MCF 10A (cell line): ENCODE results near the gene COL20A1. TPM values are rescaled to one million over a fixed set of nuclear protein-coding genes. Genes with fewer than 3 reads are reported as not detected.

Experiments used
- BruUV-seq: library from RNA; stranded (reverse); fragments of 400-500 nt; replicated peaks from 2 replicates; lab custom pipeline; 2021; lab: Mats Ljungman, UMichigan
- CTCF ChIA-PET: fragments of 300-600 bp; sonication (Branson Sonifier 250); formaldehyde crosslinking; extraction: SDS; loops from one replicate; lab custom pipeline; 2021; ENCODE audit warnings: antibody characterized with exemption, inconsistent platforms; lab: Yijun Ruan, JAX
- POLR2A ChIA-PET: fragments of 300-600, 350-650 bp; sonication (Branson Sonifier 250); formaldehyde crosslinking; extraction: SDS; loops from one replicate; lab custom pipeline; 2020; ENCODE audit warnings: antibody characterized with exemption, inconsistent platforms; lab: Yijun Ruan, JAX
- DNase-seq: peaks from one replicate; pipeline ENCODE4 v3.0.0-alpha.2; 2018; ENCODE audit not compliant: unreplicated experiment
- H3K27ac Mint-ChIP-seq: one replicate; pipeline ENCODE4 v1.8.0; 2022; ENCODE audit warnings: mild to moderate bottlenecking, low read depth, mixed read lengths; ENCODE audit not compliant: unreplicated experiment
- H3K27me3 Mint-ChIP-seq: one replicate; pipeline ENCODE4 v1.8.0; 2022; ENCODE audit warnings: mixed read lengths; ENCODE audit not compliant: insufficient read depth, unreplicated experiment
- H3K36me3 Mint-ChIP-seq: one replicate; pipeline ENCODE4 v1.8.0; 2022; ENCODE audit warnings: mild to moderate bottlenecking, moderate library complexity, mixed read lengths; ENCODE audit not compliant: insufficient read depth, unreplicated experiment
- H3K4me1 Mint-ChIP-seq: one replicate; pipeline ENCODE4 v1.8.0; 2022; ENCODE audit warnings: mixed read lengths; ENCODE audit not compliant: insufficient read depth, unreplicated experiment
- H3K4me3 Mint-ChIP-seq: one replicate; pipeline ENCODE4 v1.8.0; 2022; ENCODE audit warnings: mild to moderate bottlenecking, moderate library complexity, mixed read lengths; ENCODE audit not compliant: unreplicated experiment
- H3K9me3 Mint-ChIP-seq: one replicate; pipeline ENCODE4 v1.8.0; 2022; ENCODE audit warnings: mixed read lengths; ENCODE audit not compliant: unreplicated experiment
- intact Hi-C: fragments of 100-400 bp; cut with micrococcal nuclease; formaldehyde crosslinking; loops from 2 replicates; pipeline ENCODE4 v1.14.1; 2022
- total RNA-seq: library from RNA; stranded (reverse); gene quantifications from 2 replicates; pipeline ENCODE4 v1.2.3, GENCODE V29; 2022
- TF ChIP-seq, protein P1 (sequence below): fragments of 200-600 bp; IDR thresholded peaks from one replicate; pipeline ENCODE4 v1.8.0; 2022; ENCODE audit warnings: antibody characterized with exemption, mild to moderate bottlenecking; ENCODE audit not compliant: unreplicated experiment

Gene COL20A1
- total RNA-seq, 1 experiment from 2014 or later: 0.14 TPM

DNA sequence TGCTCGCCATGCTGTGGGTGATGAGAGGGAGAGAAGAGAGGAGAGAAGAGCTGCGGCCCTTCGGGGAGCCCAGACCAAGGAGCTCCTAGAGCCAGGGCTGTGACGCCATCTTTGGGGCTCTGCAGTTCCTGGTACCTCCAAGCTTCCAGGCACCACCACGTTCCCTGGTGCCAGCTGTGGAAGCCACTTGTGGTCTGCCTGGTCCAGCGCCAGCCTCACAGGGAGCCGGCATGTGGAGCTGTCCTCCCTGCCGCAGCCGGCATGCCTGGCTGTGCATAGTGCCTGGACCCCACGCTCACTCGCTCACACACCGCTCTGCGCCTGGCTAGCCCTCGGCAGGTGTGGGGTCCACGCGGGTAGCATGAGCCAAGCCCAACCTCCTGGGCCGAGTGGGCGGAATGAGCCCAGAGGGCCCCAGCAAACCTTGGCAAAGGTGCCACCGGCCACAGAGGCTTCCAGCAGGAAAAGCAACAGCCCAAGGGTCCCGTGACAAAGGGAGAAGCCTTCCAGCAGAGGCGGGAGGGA lies 87.4 kb downstream of the COL20A1 start:
- H3K4me3 Mint-ChIP-seq: no peak overlapping the region
- no peaks in the 10 kb centered on the region for H3K36me3 Mint-ChIP-seq
- intact Hi-C loops: loop anchor here (2.0 kb wide), 1 partner anchor 158 kb away; no protein-coding TSS in a partner anchor
- ChIA-PET POLR2A (no interaction called here), CTCF (interaction anchor here (0.6 to 7.4 kb wide), 13 partner anchors 10 to 324 kb away, joined by 3 to 87 read pairs (median 4); no protein-coding TSS in a partner anchor)
- DNase-seq: no peak
- no peaks in the 10 kb centered on the region for H3K4me1 Mint-ChIP-seq
- H3K9me3 Mint-ChIP-seq: peaks cover 5% of the 10 kb centered on the region
- H3K27me3 Mint-ChIP-seq: peaks cover 41% of the 10 kb centered on the region
- TF ChIP-seq, protein P1, sequence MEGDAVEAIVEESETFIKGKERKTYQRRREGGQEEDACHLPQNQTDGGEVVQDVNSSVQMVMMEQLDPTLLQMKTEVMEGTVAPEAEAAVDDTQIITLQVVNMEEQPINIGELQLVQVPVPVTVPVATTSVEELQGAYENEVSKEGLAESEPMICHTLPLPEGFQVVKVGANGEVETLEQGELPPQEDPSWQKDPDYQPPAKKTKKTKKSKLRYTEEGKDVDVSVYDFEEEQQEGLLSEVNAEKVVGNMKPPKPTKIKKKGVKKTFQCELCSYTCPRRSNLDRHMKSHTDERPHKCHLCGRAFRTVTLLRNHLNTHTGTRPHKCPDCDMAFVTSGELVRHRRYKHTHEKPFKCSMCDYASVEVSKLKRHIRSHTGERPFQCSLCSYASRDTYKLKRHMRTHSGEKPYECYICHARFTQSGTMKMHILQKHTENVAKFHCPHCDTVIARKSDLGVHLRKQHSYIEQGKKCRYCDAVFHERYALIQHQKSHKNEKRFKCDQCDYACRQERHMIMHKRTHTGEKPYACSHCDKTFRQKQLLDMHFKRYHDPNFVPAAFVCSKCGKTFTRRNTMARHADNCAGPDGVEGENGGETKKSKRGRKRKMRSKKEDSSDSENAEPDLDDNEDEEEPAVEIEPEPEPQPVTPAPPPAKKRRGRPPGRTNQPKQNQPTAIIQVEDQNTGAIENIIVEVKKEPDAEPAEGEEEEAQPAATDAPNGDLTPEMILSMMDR: no peak
- no peak overlapping the region for H3K27ac Mint-ChIP-seq
- BruUV-seq: no TSS peak

DNA sequence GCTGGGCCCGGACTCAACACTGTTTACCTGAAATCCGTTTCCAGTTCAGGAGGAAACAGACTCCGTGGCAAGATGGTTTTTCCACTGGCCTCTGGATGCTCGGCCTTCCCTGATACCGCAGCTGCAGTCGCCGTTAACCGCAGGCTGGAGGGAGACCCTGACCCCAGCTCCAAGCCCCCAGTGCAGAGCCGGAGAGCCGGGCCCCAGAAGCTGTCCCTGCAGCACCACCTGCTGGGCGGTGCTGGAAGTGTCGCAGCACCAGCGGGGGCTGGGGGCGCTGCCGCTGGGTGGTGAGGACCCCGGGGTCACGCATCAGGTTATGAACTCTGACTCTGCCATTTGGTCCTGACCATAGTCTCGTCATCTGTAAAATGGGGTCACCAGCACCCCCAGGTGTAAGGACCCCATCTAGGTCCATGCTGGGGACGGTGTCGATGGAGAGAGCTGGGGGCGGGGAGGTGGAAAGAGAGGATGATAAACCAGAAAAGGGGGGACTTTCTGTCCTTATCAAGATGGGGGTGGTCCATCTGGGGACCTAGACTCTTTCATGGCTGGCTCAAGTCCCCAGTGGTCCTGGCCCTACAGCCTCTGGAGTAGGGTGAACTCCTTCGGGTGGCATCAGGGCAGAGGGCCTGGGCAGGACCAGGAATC lies 88.9 kb downstream of the COL20A1 start:
- DNase-seq: peak; percentile 13

GRCh38 chr20:63382551-63383300 lies 89.7 kb downstream of the COL20A1 start:
- ChIA-PET POLR2A (no interaction called here), CTCF (interaction anchor here (0.6 to 7.4 kb wide), 22 partner anchors 10 to 847 kb away, joined by 3 to 87 read pairs (median 4); no protein-coding TSS in a partner anchor)
- TF ChIP-seq, protein P1: no peak
- Mint-ChIP-seq H3K27me3 (peaks cover 20% of the 10 kb centered on the region), H3K9me3 (peaks cover 26% of the 10 kb centered on the region), H3K4me1 (no peaks in the 10 kb centered on the region), H3K4me3 (no peak overlapping the region), H3K36me3 (no peaks in the 10 kb centered on the region), H3K27ac (no peak overlapping the region)
- intact Hi-C loops: no loop called here
- DNase-seq: no peak
- BruUV-seq: no TSS peak

More for the DNA sequence above, 88.9 kb downstream of the COL20A1 start:
- H3K4me1 Mint-ChIP-seq: no peaks in the 10 kb centered on the region
- CTCF ChIA-PET: interaction anchor here (0.6 to 7.4 kb wide), 24 partner anchors 9 to 848 kb away, joined by 3 to 87 read pairs (median 4); no protein-coding TSS in a partner anchor
- peaks cover 19% of the 10 kb centered on the region for H3K9me3 Mint-ChIP-seq
- BruUV-seq: no TSS peak
- intact Hi-C loops: loop anchor here (2.0 kb wide), 1 partner anchor 159 kb away; no protein-coding TSS in a partner anchor
- no peak overlapping the region for H3K27ac Mint-ChIP-seq
- peaks cover 28% of the 10 kb centered on the region for H3K27me3 Mint-ChIP-seq
- POLR2A ChIA-PET: no interaction called here
- TF ChIP-seq, protein P1: peak; percentile 97
- no peak overlapping the region for H3K4me3 Mint-ChIP-seq
- H3K36me3 Mint-ChIP-seq: no peaks in the 10 kb centered on the region

DNA sequence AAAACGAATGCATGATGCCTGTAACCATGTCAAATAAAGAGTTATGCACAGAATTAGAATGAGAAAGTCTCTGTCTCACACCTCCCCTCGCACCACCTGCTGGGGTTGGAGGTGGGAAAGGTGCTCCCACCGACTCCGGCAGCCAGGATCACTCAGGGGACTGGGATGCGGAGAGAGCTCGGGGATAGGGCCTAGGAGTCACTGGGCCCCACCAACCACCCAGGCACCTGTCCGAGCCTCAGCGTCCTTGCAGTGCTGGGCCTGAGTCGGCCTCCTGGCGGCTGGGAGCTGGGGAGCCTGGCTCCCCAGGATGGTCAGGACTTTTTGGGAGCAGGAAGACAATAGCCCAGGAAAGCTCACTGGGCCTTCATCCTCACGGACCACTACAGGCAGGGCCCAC lies 90.6 kb downstream of the COL20A1 start:
- TF ChIP-seq, protein P1: no peak
- Mint-ChIP-seq H3K9me3 (peaks cover 31% of the 10 kb centered on the region), H3K36me3 (no peaks in the 10 kb centered on the region), H3K4me3 (no peak overlapping the region), H3K27ac (no peak overlapping the region), H3K27me3 (peaks cover 12% of the 10 kb centered on the region), H3K4me1 (no peaks in the 10 kb centered on the region)
- ChIA-PET POLR2A (no interaction called here), CTCF (interaction anchor here (0.5 to 7.4 kb wide), 8 partner anchors 19 to 382 kb away, joined by 3 to 87 read pairs (median 4); no protein-coding TSS in a partner anchor)
- DNase-seq: no peak
- intact Hi-C loops: no loop called here
- BruUV-seq: no TSS peak
